Loucy (cell line): ENCODE results near the gene PKP3.

ENCODE experiments used
- EZH2phosphoT487 ChIP-seq: fragments of 200-600 bp; IDR thresholded peaks from 2 replicates; pipeline ENCODE4 v1.6.1; 2018; ENCODE audit warnings: antibody characterized with exemption, mild to moderate bottlenecking, moderate library complexity, borderline replicate concordance
- TF ChIP-seq, protein P1 (sequence below): fragments of 200-600 bp; sonication (generic); conservative IDR thresholded peaks from 2 replicates; pipeline ENCODE4 v1.5.1; 2014; ENCODE audit warnings: mild to moderate bottlenecking, antibody characterized with exemption, low read length

DNA sequence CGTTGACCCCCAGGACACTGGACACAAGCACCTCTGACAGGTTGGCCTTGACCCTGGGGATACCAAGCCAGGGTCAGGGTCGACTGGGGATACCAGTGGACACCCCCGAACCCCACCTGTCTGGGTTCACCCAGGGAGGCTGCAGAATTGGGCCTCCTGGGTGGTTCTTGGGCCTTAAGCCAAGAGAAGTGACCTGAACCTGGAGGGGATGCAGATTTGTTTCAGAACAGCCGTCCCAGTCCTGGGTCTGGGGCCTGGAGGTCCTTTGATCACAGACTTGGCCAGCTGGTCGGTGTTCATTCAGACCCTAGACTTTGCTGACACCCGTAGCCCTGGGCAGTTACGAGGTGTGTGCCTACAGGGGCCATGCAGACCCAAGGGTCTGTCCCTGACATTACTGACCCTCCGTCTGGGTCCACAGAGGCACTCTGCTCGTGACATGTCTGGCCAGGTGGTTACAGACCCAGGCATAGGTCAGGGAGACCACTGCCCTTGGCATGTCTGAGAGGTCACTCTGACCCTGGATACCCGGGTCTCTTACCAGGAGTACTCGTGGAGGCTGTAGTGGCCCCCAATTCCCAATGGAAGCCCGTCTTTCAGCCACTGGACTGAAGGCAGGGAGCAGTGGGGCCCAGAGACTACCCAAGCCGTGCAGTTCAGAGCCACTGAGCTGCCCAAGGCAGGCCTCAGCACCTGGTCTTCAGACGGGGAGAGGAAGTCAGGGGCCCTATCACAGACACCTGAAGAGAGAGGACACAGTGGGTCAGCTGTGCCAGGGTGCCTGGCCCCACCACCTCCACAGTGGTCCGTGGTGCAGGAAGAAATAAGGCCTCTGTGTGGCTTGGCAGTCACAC is 14.4 kb downstream of the PKP3 start:
- TF ChIP-seq, protein P1, sequence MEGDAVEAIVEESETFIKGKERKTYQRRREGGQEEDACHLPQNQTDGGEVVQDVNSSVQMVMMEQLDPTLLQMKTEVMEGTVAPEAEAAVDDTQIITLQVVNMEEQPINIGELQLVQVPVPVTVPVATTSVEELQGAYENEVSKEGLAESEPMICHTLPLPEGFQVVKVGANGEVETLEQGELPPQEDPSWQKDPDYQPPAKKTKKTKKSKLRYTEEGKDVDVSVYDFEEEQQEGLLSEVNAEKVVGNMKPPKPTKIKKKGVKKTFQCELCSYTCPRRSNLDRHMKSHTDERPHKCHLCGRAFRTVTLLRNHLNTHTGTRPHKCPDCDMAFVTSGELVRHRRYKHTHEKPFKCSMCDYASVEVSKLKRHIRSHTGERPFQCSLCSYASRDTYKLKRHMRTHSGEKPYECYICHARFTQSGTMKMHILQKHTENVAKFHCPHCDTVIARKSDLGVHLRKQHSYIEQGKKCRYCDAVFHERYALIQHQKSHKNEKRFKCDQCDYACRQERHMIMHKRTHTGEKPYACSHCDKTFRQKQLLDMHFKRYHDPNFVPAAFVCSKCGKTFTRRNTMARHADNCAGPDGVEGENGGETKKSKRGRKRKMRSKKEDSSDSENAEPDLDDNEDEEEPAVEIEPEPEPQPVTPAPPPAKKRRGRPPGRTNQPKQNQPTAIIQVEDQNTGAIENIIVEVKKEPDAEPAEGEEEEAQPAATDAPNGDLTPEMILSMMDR = no peak
- no peak for TF ChIP-seq EZH2phosphoT487
